Right lobe of liver (tissue), 4 donors: ENCODE measurements around the gene ILF2.

Experiments used
- CTCF ChIP-seq, 4 donors: fragments of 200-600 bp in 3 of 4; fragments of 450-650 bp in 1 of 4; IDR thresholded peaks; one replicate each; pipeline versions ENCODE4 v1.5.1 to v1.8.0; 2016 to 2022; ENCODE audit warnings: antibody characterized with exemption in 4 of 4, mild to moderate bottlenecking in 2 of 4
- POLR2A ChIP-seq: fragments of 450-650 bp; IDR thresholded peaks from one replicate; pipeline ENCODE4 v1.6.1; 2017; ENCODE audit warnings: antibody characterized with exemption, mild to moderate bottlenecking
- donor health status: DM: no; HTN: no; CAD: no.
- donor health status: DM: no; HTN: no; CAD: no.
- donor health status: DM: no; HTN: yes; CAD: no.

- TF ChIP-seq CTCF (IDR thresholded peaks at IDR 0.05) (no peak), POLR2A (no peak)
Measured at GRCh38 chr1:153615406-153615805, 55.4 kb downstream of the ILF2 start.
